DMS153 treated with DMSO at 0.1 percent for 48 hours (cell line): ENCODE results near the gene E2F6.

Experiments
- DNase-seq: peaks from one replicate; lab custom pipeline; 2025; ENCODE audit not compliant: unreplicated experiment; lab: John Stamatoyannopoulos, UW

Gene E2F6

GRCh38 chr2:11465485-11466306 is at the start of gene E2F6:
Gene E2F6 (minus strand): TSS chr2:11466161. CDS start chr2:11465879, 282 bp downstream.
- DNase-seq = peak; percentile 84

- no peak for DNase-seq
These were observed 49.6 kb upstream of the E2F6 start for GRCh38 chr2:11515490-11515981.

GRCh38 chr2:11514904-11515303 is 48.9 kb upstream of the E2F6 start:
- DNase-seq = no peak

- no peak for DNase-seq
These were observed 48.2 kb upstream of the E2F6 start for GRCh38 chr2:11514081-11514730.

GRCh38 chr2:11513319-11513718 is 47.4 kb upstream of the E2F6 start:
- DNase-seq = no peak

- DNase-seq = no peak
These were observed 46.5 kb upstream of the E2F6 start for GRCh38 chr2:11512431-11512830.

GRCh38 chr2:11509657-11510360 is 43.8 kb upstream of the E2F6 start:
- DNase-seq = no peak

GRCh38 chr2:11508279-11508678 is 42.3 kb upstream of the E2F6 start:
- no peak for DNase-seq

- no peak for DNase-seq
These were observed 41.6 kb upstream of the E2F6 start for GRCh38 chr2:11507517-11507916.

- DNase-seq = no peak
These were observed 40.6 kb upstream of the E2F6 start for GRCh38 chr2:11506611-11506969.

- peak; percentile 25 for DNase-seq
These were observed 40.0 kb upstream of the E2F6 start for GRCh38 chr2:11505652-11506610.

GRCh38 chr2:11503354-11503927 is 37.5 kb upstream of the E2F6 start:
- DNase-seq = no peak

- DNase-seq = no peak
These were observed 36.9 kb upstream of the E2F6 start for GRCh38 chr2:11502740-11503292.

- DNase-seq = no peak
These were observed 34.8 kb upstream of the E2F6 start for GRCh38 chr2:11500702-11501303.

- DNase-seq = no peak
These were observed 33.3 kb upstream of the E2F6 start for GRCh38 chr2:11499081-11499743.

GRCh38 chr2:11498543-11499034 is 32.6 kb upstream of the E2F6 start:
- DNase-seq = no peak

GRCh38 chr2:11495844-11496681 is 30.1 kb upstream of the E2F6 start:
- no peak for DNase-seq

GRCh38 chr2:11494310-11494709 is 28.3 kb upstream of the E2F6 start:
- DNase-seq = no peak
